ENCODE results near the gene TKT. TPM values are rescaled to one million over a fixed set of nuclear protein-coding genes. Genes with fewer than 3 reads are reported as not detected.

The TKT gene
- total RNA-seq, 4 donors from 2014 or later, result 97.3 to 338 (median 167) TPM

DNA sequence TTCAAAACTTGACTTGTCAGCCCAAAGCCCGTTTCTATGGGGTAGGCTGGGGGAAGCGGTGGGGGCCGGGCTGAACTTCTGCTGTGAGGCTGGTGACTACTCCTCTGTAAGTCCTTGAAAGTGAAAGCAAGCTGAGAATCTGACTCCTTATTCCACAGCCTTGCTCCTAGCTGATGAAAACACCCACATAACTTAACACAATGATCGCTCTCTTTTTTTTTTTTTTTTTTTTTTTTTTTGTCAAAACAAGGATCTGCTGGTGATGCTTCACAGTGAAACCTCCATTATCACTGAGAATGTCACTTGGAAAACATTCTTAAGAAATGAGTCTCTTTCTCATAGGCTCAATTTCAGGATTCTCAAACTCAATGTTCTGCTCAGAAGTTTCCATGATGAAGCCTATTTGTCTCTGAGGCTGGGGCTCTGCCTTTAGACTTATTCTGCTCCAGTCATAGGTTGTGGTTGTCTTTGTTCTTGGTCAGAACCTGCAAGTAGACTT, 31.4 kb upstream of the TKT start:
- peaks cover 0 to 29% (median 11%) of the 10 kb centered on the region in 4 donors for H3K36me3 ChIP-seq
- intact Hi-C loops (cut with DNase I; ENCODE audit: low total_unique reads), result no loop called here
- H3K27ac ChIP-seq, result peak overlapping the region; percentile 18 to 67 (median 52)
- no peak overlapping the region for H3K4me3 ChIP-seq
- in situ Hi-C loops (cut with MboI; ENCODE audit: low pct_ligation_motif_present in 1 of 4, low pct_unique_long_range_greater_than_20kb in 1 of 4, low sequenced_read_pairs in 3 of 4), result no loop called here
- peaks cover 0 to 12% (median 4%) of the 10 kb centered on the region in 4 donors for H3K4me1 ChIP-seq
- no peak for DNase-seq
- TF ChIP-seq POLR2A (IDR thresholded peaks at IDR 0.05), result no peak
- no peak for TF ChIP-seq POLR2AphosphoS5 (IDR thresholded peaks at IDR 0.05)
- TF ChIP-seq EP300 (IDR thresholded peaks at IDR 0.05; ENCODE audit: low read depth), result no peak
- TF ChIP-seq, protein P1, sequence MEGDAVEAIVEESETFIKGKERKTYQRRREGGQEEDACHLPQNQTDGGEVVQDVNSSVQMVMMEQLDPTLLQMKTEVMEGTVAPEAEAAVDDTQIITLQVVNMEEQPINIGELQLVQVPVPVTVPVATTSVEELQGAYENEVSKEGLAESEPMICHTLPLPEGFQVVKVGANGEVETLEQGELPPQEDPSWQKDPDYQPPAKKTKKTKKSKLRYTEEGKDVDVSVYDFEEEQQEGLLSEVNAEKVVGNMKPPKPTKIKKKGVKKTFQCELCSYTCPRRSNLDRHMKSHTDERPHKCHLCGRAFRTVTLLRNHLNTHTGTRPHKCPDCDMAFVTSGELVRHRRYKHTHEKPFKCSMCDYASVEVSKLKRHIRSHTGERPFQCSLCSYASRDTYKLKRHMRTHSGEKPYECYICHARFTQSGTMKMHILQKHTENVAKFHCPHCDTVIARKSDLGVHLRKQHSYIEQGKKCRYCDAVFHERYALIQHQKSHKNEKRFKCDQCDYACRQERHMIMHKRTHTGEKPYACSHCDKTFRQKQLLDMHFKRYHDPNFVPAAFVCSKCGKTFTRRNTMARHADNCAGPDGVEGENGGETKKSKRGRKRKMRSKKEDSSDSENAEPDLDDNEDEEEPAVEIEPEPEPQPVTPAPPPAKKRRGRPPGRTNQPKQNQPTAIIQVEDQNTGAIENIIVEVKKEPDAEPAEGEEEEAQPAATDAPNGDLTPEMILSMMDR (IDR thresholded peaks at IDR 0.05), result no peak
- WGBS, 2 donors (ENCODE audit: low coverage in 1 of 2), result 68 to 79% methylated on average over 4 of the region's 4 CpGs
- no peaks in the 10 kb centered on the region for H3K9me3 ChIP-seq
- no peaks in the 10 kb centered on the region for H3K27me3 ChIP-seq

GRCh38 chr3:53286727-53287126, 30.9 kb upstream of the TKT start:
- WGBS, 2 donors (ENCODE audit: low coverage in 1 of 2), result 85 to 100% methylated on average over 1 of the region's 1 CpG
- in situ Hi-C loops (cut with MboI; ENCODE audit: low pct_ligation_motif_present in 1 of 4, low pct_unique_long_range_greater_than_20kb in 1 of 4, low sequenced_read_pairs in 3 of 4), result no loop called here
- Histone ChIP-seq H3K27ac (peak overlapping the region; percentile 18 to 67 (median 51)), H3K9me3 (no peaks in the 10 kb centered on the region), H3K36me3 (peaks cover 0 to 26% (median 9%) of the 10 kb centered on the region in 4 donors), H3K27me3 (no peaks in the 10 kb centered on the region), H3K4me1 (peaks cover 0 to 12% (median 4%) of the 10 kb centered on the region in 4 donors), H3K4me3 (no peak overlapping the region)
- TF ChIP-seq, protein P1 (IDR thresholded peaks at IDR 0.05), result no peak
- intact Hi-C loops (cut with DNase I; ENCODE audit: low total_unique reads), result no loop called here
- no peak for DNase-seq

DNA sequence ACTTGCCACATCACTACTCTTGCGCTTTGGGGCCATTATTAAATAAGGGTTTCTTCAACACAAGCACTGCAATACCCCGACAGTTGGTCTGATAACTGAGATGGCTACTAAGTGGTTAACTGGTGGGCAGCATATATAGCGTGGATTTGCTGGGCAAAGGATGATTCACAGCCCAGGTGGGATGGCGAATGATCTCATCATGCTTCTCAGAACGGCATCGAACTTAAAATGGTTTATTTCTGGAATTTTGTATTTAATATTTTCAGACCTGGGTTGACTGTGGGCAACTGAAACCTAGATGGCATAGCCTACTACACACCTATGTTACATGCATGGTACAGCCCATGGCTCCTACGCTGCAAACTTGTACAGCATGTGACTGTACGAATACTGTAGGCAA, 26.8 kb upstream of the TKT start:
- no peak overlapping the region for H3K27ac ChIP-seq
- in situ Hi-C loops (cut with MboI; ENCODE audit: low pct_ligation_motif_present in 1 of 4, low pct_unique_long_range_greater_than_20kb in 1 of 4, low sequenced_read_pairs in 3 of 4) (no loop called here), intact Hi-C loops (cut with DNase I; ENCODE audit: low total_unique reads) (no loop called here)
- H3K36me3 ChIP-seq, result peaks cover 0 to 12% (median 4%) of the 10 kb centered on the region in 4 donors
- TF ChIP-seq POLR2A (IDR thresholded peaks at IDR 0.05) (no peak), EP300 (IDR thresholded peaks at IDR 0.05; ENCODE audit: low read depth) (no peak), POLR2AphosphoS5 (IDR thresholded peaks at IDR 0.05) (no peak)
- TF ChIP-seq, protein P1 (IDR thresholded peaks at IDR 0.05), result no peak
- no peak overlapping the region for H3K4me3 ChIP-seq
- 90 to 95% methylated on average over 7 to 8 of the region's 8 CpGs for WGBS, 2 donors (ENCODE audit: low coverage in 1 of 2)
- H3K4me1 ChIP-seq, result peaks cover 0 to 7% (median 1%) of the 10 kb centered on the region in 4 donors
- no peak for DNase-seq
- no peaks in the 10 kb centered on the region for H3K27me3 ChIP-seq
- H3K9me3 ChIP-seq, result no peaks in the 10 kb centered on the region

DNA sequence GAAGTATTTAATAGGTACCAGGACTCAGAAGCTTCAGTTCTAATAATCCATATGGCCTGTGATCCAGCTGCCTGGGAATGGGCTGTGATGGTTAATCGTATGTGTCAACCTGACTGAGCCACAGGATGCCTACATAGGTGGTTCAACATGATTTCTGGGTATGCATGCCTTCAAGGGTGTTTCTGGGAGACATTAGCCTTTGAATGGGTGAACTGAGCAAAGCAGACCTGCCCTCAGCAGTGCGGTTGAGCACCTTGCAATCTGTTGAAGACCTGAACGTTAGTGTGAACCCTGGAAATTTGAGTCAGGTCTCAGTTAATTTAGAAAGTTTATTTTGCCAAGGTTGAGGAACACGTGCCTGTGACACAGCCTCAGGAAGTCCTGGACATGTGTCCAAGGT, 22.8 kb upstream of the TKT start:
- intact Hi-C loops (cut with DNase I; ENCODE audit: low total_unique reads), result no loop called here
- DNase-seq, result no peak
- no peak overlapping the region for H3K27ac ChIP-seq
- no peaks in the 10 kb centered on the region for H3K9me3 ChIP-seq
- no peak for TF ChIP-seq EP300 (IDR thresholded peaks at IDR 0.05; ENCODE audit: low read depth)
- TF ChIP-seq, protein P1 (IDR thresholded peaks at IDR 0.05), result no peak
- no peak for TF ChIP-seq POLR2AphosphoS5 (IDR thresholded peaks at IDR 0.05)
- no peak for TF ChIP-seq POLR2A (IDR thresholded peaks at IDR 0.05)
- H3K4me3 ChIP-seq, result no peak overlapping the region
- H3K4me1 ChIP-seq, result no peaks in the 10 kb centered on the region
- in situ Hi-C loops (cut with MboI; ENCODE audit: low pct_ligation_motif_present in 1 of 4, low pct_unique_long_range_greater_than_20kb in 1 of 4, low sequenced_read_pairs in 3 of 4), result no loop called here
- H3K27me3 ChIP-seq, result no peaks in the 10 kb centered on the region
- H3K36me3 ChIP-seq, result no peaks in the 10 kb centered on the region
- 89% methylated on average over 4 of the region's 4 CpGs; no CpG with 5 or more reads in 1 of the 2 donors for WGBS, 2 donors (ENCODE audit: low coverage in 1 of 2)

Measured in transverse colon (tissue), 4 donors.